GM19463 (cell line): ENCODE data around the gene IVD.

ENCODE experiments used
- ATAC-seq: cut with Tn5 transposase; IDR thresholded peaks from one replicate; pipeline ENCODE4 v1.9.1; 2021; ENCODE audit warnings: mild to moderate bottlenecking, moderate library complexity; ENCODE audit not compliant: unreplicated experiment

IVD gene

DNA sequence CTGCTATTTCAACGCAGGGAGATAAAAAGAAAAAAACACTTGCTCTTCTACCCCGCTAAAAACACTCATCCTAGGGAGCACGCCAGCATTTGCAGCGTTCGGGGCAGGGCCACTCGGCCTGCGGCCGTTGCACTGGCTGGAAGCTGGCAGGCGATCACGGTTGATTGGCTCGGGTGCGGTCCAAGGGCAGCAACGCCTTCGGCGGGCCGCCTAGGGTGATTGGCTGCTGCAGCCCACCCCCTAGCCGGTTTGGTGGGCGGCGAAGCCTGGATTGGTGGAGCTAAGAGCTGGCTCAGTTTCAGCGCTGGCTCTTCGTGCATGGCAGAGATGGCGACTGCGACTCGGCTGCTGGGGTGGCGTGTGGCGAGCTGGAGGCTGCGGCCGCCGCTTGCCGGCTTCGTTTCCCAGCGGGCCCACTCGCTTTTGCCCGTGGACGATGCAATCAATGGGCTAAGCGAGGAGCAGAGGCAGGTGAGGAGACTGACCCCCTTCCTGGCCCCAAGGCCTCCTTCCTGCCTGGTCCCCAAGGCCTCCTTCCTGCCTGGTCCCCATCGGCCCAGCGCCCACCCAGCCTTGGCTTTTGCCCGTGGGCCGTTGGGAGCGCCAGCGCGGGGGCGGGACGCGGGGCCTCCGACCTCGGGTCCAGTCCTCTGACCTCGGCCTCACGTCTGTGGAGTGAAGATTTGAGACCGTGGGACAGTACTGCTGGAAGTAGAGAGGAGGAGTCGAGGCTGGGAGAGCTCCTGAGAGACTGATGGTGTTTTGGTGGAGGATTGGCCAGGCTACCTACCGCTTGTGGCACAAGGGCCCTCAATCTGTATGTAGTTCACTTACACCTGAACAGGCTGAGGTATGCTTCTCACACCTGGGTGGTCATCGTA lies at the start of gene IVD:
IVD (plus strand) TSS at position 295 of the 881 bp plus-strand sequence; CDS start at position 328, 33 bp downstream.
- peak; percentile 87 for ATAC-seq

DNA sequence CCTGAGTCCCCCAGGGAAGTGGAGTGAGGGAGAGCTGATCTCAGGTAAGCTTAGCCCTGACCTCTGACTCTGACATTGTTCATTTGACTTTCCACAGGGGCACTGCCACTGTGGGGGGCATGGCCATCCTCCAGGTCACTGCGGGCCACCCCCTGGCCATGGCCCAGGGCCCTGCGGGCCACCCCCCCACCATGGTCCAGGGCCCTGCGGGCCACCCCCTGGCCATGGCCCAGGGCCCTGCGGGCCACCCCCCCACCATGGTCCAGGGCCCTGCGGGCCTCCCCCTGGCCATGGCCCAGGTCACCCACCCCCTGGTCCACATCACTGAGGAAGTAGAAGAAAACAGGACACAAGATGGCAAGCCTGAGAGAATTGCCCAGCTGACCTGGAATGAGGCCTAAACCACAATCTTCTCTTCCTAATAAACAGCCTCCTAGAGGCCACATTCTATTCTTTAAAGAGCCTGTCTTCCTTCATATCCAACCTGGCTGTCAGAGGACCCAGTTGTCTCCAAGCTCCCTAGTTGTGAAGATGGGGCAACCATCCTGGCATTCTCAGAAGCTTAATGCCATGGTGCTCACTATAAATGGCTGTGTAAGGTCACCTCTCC lies 49.5 kb upstream of the IVD start:
- no peak for ATAC-seq

DNA sequence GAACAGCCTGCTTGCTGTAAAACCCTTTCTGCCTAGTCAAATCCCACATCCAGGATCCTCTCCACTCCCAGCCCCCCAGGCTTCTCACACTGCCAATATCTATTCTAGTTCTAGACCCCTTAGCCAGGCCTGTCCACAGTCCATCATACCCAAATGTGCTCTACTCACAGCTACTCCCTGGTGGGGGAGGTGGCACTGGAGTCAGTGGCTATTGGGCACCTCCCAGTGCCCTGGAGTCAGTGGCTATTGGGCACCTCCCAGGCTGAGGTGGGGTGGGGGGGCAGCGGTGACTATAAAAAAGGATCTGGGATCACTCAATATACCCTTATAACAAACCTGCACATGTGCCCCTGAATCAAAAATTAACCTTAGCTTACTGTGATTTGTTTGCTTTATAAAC lies 48.3 kb upstream of the IVD start:
- no peak for ATAC-seq

DNA sequence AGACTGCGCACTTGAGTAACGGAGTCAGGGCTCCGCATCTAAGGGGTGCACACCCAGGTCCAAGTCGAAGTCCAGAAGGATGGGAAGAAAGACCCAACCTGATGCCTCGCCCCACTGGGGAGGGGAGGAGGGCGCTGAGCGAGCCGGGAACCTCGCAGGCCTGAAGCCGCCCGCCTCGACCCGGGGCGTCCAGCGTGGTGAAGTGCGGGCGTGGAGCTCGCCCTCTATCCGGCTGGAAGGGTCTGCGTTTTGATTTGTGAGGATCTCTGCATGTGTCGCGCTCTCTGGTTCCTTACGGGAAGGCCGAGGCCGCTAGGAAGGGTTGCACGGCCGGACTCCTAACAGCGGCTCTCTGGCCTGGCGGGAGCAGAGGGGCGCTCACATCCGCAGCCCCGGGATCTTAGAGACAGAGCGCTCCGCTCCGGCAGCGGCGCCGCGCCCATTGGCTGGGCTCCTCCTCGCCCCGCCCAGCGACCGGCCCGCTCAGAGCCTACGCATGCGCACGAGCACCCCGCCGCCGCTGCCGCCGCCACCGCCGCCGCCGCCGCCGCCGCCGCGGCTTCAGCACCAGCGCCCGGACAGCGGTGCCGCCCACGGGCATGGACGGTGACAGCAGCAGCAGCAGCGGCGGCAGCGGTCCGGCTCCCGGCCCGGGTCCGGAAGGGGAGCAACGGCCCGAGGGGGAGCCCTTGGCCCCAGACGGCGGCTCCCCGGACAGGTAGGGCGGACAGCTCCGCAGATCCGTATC lies 47.7 kb upstream of the IVD start, which contains the start of gene DISP2:
DISP2 (plus strand) TSS at position 497 of the 748 bp plus-strand sequence; CDS start at position 600, 103 bp downstream.
- peak; percentile 83 for ATAC-seq

DNA sequence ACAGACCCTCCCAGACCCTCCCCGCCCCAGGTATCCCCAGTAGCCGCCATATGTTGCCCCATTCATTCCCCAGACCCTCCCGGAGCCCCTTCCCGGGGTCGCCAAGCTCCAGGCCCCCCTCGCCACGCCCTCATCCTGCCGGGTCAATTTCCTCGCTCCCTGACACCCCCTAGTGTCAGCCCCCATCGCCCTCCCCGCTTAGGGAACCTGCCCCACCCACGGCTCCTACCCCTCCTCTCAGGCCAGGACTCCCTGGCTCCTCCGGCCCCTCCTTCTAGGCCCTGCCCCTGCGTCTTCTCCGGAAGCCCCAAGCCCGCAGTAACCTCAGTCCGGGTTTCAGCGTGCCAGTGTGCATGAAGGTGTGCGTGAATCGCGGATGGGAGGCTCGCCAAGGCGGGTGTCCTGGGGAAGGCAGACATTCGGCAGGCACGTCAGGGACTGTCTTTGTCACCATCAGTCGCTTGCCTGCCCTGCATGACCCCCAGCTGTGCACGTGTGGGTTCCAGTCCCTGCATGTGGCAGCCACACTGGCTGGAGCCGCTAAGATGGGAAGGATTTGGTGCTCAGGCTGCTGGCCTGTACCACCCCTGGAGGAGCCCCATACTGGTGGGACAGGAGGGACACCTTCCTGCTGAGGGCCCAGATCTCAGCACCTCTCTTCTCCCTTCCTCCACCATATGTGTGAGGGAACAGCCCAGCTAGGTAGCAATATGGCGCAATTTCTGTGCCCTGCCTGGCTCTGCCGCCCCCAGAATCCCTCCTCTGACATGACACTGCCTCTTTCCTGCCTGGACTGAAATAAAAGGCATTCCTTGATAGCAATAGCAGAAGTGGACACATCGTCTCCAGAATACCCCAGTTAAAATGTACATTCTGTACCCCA lies 46.9 kb upstream of the IVD start:
- peak; percentile 28 for ATAC-seq

DNA sequence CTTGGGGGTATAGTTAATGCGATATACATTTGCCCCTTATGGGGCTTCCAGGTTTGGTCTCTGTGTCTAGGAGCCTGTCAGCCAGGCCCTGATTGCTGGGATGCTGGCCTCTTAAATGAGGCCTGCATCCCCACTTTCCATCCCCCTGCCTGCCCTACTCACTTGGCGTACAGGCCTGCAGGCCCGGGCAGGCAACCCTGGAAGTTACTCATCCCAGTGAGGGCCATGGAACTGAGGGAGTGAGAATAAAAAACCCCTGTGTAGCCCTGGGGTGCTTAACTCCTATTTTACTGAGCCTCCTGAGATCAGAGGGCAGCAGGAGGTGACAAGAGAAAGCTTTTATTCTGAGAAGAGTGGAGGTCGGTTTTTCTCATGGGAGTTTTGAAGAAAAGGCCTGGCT lies 45.6 kb upstream of the IVD start:
- ATAC-seq: no peak

DNA sequence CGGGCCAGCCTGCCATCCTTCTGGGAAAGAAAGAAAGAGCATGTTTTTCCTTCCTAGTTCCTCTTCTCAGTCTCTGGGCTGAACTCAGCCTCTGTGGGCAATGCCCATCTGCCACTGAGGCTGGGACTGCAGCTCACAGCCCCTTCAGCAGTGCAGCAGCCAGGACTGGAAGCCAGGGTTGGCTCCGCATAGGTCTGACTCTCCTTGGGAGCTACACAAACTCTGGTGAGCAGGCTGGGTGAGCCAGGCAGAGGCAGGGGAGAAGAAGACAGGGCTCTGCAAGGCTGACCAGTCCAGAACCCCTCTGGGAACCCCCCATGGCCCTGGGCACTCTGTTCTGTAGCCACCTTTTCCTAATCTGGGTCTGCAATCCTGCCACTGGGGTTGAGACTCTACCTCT lies 44.0 kb upstream of the IVD start:
- ATAC-seq: no peak

DNA sequence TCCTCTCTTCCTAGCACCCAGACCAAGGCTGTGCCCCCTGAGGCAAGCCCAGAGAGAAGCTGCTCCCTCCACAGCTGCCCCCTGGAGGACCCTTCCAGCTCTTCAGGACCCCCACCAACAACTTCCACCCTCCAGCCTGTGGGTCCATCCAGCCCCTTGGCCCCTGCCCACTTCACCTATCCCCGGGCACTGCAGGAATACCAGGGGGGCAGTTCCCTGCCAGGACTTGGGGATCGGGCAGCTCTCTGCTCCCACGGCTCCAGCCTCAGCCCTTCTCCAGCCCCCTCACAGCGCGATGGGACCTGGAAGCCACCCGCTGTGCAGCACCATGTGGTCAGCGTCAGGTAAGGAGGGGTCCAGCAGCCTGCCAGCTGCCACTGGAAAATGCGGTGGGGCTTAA lies 42.0 kb upstream of the IVD start:
- ATAC-seq: no peak

DNA sequence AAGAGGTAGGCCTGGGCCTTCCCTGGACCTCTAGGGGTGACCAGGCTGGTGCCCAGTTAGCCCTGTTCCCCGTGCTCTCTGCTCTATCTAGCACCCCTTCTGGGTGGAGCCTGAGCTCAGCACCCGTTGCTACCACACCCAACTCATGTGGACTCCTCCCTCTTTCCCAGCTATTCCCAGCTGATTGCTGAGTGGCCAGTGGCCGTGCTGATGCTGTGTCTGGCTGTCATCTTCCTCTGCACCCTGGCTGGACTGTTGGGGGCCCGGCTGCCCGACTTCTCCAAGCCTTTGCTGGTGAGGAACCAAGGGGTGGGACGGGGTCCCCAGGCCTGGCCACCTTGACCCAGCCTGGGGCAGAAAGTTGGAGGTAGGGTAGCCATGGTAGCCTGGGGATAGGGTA lies 41.3 kb upstream of the IVD start:
- ATAC-seq: no peak

DNA sequence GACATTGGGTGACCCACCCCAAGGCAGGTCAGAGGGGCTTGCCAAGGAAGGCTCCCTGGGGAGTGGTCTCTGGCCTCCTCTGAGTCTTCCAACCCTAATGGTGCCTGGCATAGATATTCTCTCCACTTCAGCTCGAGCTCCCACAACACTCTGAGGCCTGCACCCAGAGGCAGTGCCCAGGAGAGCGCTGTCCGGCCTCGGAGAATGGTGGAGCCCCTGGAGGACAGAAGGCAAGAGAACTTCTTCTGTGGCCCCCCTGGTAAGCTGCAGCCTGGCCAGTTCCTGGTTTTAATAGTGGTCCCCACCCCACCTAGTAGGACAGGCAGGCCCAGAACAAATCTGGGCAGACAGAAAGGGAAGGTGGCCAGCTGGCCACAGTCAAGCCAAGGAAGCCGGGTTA lies 40.6 kb upstream of the IVD start:
- ATAC-seq: no peak

DNA sequence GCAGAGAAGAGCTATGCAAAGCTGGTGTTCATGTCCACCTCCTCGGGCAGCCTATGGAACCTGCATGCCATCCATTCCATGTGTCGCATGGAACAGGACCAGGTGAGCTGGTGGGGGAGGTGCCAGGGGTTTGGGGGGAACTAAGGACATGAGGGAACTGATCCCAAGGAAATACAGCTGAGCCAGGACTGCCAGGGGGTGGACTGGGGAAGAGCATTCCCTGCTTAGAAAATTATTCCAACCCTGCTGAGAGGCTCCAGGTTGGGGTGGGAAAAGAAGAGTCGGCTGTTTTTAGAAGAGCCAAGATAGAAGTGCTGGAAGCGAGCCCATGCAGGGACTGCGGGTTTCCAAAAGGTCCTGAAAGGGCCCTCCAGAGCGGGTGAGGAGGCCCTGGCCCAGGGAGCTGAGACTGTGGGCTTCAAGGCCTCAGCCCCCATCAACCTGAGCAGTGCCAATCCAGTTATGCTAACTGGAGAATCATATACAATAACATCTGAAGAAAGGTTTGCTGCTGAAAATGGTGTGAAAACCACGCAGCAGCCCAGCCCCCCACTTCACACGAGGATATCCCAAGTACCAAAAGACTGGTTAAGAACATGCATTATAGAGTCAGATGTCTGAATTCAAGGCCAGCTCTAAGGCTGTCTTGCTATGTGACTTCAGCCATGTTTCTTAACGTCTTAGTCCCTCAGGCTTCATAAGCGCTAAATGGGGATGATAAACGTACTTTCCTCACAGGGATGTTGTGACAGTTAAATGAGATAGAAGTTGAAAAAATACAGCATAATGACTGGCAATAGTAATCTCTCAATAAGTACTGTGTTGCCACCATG lies 39.8 kb upstream of the IVD start:
- ATAC-seq: no peak

DNA sequence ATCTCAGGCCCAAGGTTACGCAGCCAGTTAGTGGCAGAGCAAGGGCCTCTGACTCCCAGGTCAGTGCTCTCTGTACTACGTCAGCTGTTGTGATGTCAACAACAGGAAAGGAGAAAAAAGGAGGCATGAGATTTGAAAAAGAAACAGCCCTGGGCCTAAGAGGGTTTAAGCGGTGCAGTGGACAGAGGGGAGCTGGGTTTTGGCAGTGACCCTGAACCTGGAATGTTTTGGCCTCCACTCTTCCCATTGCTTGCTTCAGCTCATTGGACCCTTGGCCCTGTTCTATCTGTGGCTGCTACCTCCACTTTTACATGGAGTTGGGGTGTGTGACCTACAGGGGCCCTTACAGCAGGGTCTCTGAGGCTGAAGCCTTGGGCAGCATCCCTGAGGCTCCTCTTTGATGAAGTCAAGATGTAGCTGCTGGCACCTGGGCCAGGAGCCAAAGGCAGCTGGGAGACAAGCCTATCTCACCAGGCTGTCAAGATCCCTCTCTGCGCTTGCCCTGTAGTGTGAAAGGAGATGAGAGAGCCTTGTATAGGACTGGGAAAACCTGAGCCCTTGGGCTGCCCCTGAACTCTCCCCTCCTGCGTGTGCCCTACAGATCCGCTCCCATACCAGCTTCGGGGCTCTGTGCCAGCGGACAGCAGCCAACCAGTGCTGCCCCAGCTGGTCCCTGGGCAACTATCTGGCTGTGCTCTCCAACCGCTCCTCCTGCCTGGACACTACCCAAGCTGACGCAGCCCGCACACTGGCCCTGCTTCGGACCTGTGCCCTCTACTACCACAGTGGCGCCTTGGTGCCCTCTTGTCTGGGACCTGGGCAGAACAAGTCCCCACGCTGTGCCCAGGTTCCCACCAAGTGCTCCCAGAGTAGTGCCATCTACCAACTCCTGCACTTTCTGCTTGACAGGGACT lies 38.9 kb upstream of the IVD start:
- ATAC-seq: no peak

DNA sequence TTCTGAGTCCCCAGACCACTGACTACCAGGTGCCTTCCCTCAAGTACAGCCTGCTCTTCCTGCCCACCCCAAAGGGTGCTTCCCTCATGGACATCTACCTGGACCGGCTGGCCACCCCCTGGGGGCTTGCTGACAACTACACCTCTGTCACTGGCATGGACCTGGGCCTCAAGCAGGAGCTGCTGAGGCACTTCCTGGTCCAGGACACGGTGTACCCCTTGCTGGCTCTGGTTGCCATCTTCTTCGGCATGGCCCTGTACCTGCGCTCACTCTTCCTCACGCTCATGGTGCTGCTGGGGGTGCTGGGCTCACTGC lies 38.3 kb upstream of the IVD start:
- no peak for ATAC-seq

DNA sequence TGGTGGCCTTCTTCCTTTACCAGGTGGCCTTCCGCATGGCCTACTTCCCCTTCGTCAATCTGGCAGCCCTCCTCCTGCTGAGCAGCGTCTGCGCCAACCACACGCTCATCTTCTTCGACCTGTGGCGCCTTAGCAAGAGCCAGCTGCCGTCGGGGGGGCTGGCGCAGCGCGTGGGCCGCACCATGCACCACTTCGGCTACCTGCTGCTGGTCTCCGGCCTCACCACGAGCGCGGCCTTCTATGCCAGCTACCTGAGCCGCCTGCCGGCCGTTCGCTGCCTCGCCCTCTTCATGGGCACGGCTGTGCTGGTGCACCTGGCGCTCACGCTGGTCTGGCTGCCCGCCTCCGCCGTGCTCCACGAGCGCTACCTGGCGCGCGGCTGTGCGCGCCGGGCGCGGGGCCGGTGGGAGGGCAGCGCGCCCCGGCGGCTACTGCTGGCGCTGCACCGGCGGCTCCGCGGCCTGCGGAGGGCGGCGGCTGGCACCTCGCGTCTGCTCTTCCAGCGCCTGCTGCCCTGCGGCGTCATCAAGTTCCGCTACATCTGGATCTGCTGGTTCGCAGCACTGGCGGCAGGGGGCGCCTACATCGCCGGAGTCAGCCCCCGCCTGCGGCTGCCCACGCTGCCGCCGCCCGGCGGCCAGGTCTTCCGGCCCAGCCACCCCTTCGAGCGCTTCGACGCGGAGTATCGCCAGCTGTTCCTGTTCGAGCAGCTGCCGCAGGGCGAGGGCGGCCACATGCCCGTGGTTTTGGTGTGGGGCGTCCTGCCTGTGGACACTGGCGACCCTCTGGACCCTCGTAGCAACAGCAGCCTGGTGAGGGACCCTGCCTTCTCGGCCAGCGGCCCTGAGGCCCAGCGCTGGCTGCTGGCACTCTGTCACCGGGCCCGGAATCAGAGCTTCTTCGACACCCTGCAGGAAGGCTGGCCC lies 37.6 kb upstream of the IVD start:
- peak; percentile 88 for ATAC-seq

DNA sequence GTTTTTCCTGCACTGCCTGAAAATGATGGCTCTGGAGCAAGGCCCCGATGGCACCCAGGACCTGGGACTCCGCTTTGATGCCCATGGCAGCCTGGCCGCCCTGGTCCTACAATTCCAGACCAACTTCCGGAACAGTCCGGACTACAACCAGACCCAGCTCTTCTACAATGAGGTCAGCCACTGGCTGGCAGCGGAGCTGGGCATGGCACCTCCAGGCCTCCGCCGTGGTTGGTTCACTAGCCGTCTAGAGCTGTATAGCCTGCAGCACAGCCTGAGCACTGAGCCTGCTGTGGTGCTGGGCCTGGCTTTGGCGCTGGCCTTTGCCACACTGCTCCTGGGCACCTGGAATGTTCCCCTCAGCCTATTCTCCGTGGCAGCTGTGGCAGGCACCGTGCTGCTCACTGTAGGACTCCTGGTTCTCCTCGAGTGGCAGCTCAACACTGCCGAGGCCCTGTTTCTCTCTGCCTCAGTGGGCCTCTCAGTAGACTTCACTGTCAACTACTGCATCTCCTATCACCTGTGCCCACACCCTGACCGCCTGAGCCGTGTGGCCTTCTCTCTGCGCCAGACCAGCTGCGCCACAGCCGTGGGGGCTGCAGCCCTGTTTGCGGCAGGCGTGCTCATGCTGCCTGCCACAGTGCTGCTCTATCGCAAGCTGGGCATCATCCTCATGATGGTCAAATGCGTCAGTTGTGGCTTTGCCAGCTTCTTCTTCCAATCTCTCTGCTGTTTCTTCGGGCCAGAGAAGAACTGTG lies 36.7 kb upstream of the IVD start:
- ATAC-seq: no peak

DNA sequence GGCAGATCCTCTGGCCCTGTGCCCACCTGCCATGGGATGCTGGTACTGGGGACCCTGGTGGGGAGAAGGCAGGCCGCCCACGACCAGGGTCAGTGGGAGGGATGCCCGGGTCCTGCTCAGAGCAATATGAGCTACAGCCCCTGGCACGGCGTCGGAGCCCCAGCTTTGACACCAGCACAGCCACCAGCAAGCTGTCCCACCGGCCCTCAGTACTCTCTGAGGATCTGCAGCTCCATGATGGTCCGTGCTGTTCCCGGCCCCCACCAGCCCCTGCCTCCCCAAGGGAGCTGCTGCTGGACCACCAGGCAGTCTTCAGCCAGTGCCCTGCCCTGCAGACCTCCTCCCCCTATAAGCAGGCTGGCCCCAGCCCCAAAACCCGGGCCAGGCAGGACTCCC lies 36.1 kb upstream of the IVD start:
- ATAC-seq: no peak

DNA sequence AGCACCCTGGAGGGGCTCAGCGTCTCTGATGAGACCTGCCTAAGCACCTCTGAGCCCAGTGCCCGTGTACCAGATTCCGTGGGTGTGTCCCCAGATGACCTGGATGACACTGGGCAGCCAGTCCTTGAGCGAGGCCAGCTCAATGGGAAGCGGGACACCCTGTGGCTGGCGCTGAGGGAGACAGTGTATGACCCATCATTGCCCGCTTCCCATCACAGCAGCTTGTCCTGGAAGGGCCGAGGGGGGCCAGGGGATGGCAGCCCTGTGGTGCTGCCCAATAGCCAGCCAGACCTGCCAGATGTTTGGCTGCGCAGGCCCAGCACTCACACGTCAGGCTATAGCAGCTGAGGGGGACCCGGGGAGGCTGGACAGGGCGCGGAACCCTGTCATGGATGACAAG lies 35.6 kb upstream of the IVD start:
- no peak for ATAC-seq
